Hematopoietic multipotent progenitor cell (in vitro differentiated cells): ENCODE results near the gene SLC5A1. TPM values are rescaled to one million over a fixed set of nuclear protein-coding genes. Genes with fewer than 3 reads are reported as not detected.

Source experiments
- DNase-seq, 3 donors: peaks; one replicate each; pipeline ENCODE4 v3.0.0-alpha.2; 2011 to 2015; ENCODE audit warnings: low read depth in 2 of 3, low spot score in 2 of 3
- total RNA-seq: library from RNA; depleted of rRNA; stranded (reverse); fragments of >200 nt; gene quantifications from one replicate; pipeline ENCODE4 v1.2.3, GENCODE V29; 2012

Gene SLC5A1
- not detected for total RNA-seq

DNA sequence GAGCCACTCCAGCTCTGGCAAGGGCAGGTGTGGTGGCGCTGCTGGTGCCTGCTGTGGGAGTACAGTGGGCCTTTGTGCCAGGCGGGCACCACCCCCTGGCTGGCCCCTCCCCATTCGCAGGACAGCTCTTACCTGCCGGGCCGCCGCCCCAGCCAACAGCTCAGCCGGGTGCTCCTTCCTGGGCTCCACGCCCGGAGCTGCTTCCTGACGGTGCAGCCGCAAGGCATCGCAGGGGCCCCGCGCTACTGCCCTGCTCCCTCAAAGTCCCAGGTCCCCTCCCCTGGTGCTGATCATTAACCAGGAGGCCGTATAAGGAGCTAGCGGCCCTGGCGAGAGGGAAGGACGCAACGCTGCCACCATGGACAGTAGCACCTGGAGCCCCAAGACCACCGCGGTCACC is at the start of gene SLC5A1:
SLC5A1 (plus strand) TSS at position 338 of the 400 bp plus-strand sequence; CDS start at position 359, 21 bp downstream.
- no peak for DNase-seq

DNA sequence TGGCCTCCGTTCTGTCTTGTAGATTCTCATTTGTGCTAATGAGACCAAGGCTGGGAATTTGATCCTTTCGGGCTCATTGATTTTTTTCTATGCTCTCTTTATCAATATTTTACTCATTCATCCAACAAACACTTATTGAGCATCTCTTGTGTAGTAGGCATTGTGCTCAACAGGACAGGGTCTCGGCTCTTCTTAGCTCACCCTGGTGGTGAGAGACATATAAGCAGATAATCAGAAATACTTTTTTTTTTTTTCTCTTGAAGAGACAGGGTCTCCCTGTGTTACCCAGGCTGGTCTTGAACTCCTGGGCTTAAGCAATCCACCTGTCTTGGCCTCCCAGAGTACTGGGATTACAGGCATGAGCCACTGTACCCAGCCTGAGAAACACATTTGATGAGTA is 48.0 kb upstream of the SLC5A1 start:
- no peak for DNase-seq

DNA sequence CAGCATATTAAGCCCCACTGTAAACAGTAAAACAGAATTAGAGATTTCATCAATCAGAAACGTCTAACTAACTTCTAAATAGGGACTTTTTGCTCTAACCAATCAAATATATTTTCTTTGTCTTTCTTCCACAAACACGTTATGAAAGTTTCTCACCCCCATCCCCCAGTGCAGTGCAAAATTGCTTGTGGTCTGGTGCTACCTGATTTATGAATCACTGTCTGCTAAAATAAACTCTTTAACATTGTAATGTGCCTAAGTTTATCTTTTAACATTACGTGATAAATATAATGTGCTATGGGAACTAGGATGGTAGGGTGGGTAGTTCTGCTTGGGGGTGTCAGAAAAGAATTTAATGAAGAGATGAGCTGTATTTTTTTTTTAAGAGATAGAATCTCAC is 47.3 kb upstream of the SLC5A1 start:
- DNase-seq: no peak

DNA sequence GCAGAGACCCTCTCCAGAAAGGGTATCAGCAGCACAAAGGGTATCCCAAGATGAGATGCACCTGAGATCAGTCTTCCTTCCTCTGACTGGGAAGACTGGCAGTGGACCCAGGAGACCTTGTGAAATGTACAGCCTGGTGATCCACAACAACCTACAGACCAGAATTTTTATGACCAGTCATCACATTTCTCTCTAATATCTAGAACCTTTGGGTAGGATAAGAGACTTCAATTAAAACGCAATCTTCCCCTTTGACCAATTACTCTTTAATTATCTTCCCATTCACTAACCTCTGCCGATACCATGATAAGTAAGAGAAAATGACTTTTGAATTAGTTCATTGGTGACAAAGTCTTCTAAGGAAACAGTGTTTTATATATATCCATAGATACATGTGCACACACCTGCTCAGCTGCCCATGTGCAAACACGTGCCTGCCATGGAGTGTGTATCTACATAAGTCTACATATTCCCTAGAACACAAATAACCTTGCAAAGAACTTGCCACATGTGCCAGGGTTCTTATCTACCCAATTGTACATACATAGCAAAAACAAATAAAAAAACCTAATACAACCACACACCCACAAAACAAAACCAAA is 44.2 kb upstream of the SLC5A1 start:
- DNase-seq: no peak

DNA sequence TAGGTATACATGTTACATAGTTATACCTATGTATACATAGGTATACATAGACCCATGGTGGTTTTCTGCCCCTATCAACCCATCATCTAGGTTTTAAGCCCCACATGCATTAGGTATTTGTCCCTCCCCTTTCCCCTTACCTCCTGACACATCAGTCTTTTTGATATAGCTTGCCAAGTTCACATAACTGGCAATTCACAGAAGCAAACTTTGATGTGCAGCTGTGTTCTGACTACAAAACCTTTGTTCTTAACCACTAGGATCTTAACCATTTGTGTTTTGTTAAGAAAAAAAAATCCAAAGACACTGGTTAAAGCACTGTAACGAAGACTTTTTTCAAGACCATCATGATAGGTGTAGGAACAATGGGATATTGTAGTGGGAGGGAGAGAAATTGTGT is 42.9 kb upstream of the SLC5A1 start:
- no peak for DNase-seq

DNA sequence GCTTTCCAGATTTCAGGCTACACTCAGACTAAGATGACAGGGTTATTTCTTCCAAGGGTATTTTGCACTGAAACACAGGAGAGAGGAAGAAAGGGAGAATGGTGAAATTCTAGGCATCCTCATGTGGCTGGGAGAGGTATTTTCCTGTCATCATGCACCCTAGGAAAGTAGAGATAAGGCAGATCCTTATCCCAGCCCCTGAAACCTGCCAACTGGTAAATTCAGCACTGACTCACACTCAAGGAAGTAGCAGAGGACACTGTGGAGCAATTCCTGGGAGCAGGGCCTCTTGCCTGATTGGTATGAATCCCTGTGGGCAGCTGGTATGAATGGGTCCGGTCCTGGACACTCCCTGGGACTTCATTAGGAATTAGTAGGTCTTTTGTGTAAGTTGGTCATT is 37.6 kb upstream of the SLC5A1 start:
- no peak for DNase-seq

DNA sequence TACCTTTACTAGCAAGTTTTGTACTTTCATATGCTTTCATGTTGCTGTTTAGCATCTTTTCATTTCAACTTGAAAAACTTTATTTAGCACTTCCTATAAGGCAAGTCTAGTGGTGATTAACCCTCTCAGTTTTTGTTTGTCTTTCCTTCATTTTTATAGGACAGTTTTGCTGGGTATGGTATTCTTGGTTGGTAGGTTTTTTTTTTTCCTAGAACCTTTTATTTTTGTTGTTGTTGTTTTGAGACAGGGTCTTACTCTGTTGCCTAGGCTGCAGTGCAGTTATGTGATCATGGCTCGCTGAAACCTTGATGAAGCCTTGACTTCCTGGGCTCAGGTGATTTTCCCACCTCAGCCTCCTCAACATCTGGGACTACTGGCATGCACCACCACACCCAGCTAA is 29.9 kb upstream of the SLC5A1 start:
- DNase-seq: no peak

DNA sequence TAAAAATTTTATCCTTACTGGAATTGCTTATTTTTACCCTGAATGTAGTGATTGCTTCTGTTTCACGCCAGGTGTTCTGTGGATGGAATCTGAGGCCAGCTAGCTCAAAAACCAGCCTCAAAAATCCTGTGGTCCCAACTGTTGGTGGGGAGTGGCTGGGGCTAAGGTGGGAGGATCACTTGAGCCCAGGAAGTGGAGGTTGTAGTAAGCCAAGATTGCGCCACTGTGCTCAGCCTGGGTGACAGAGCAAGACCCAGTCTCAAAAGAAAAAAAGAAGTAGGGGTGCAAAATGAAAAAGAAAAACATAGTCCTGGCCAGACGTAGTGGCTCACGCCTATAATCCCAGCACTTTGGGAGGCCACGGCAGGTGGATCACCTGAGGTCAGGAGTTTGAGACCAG is 27.0 kb upstream of the SLC5A1 start:
- no peak for DNase-seq

DNA sequence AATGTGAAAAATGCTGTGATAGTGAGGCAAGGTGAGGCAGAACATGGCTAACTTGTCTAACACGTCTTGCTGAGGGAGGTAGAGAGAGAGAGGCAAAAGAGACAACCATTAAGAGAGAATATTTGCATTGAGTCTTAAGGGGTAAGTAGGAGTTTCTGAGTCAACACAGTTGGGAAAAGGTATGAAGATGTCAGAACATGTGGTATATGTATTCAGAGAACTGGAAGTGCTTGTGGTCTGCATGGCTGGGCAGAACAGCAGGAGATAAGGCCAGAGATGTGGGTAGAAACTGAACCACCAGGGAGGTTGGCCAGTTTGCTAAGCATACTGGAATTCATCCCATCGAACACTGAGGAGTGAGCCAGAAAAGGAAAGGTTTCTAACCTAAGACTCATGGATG is 25.0 kb upstream of the SLC5A1 start:
- DNase-seq: no peak

DNA sequence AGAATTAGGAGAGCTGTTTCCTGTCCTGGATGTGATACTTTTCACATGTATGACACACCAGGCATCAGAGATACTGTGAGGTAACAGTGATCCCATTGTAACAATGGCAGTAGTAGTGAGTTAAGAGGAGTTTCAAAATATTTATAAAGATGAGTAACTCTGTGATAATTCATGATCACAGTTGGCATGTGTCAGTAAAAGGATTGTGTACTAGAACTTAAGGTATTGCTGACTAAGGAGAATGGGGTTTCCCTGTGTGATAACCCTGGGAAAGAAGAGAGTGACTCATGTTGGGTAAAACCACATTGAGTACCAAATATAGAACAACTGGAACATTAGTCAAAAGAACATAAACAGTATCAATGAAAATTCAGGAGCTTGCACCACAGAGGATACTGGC is 22.9 kb upstream of the SLC5A1 start:
- no peak for DNase-seq

DNA sequence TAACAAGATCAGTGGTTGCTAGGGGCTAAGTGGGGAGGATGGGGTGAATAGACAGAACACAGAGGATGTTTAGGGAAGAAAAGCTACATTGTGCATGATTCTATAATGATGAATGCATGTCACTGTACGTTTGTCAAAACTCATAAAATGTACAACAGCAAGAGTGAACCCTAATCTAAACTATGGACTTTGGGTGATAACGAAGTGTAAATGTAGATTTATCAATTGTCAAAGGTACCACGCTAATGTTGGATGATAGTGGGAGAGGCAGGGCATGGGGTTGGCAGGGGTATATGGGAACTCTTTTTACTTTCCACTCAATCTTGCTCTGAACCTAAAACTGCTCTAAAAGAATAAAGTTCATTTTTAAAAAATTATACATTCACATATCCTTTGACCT is 21.3 kb upstream of the SLC5A1 start:
- no peak for DNase-seq

DNA sequence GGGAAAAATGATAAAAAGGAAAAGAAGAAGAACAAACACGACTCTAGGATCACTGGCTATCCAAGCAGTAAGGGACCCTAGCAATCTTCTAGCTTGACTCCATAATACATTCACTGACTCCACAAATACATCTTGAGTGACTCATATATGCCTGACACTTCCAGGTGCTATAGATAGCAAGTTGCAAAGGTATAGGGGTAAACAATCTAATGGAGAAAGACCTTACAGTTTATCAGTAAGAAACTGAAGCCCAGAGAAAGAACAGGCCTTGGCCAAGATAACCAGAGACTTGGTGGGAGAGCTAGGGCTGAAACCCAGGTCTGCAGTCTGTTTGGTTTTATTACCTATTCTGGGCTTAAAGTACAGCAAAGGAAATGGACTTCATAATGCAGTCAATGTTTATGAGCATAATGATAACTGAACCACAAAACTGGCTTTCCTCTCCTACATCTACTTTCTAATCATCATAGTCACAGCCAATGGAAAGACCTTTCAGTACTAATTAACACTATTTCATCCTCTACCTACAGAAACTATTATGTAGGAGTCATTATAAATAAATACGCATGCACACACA is 19.7 kb upstream of the SLC5A1 start:
- no peak for DNase-seq

DNA sequence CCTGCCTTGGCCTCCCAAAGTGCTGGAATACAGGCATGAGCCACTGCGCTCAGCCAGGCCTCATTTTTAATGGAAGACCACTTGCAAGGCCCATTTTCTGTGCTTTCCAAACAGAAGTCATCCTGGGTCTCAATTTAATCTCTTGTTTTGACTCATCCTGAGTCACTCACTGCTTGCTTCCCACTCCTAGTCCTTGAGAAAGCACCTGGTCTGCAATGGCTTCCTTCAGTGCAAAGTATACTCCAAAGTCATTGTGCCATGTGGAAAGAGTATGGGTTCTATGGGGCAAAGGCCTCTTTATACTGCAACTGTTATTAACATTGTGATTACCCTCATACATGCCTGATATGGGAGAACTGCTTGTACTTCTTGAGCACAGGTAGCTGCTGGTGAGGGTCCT is 18.3 kb upstream of the SLC5A1 start:
- no peak for DNase-seq

DNA sequence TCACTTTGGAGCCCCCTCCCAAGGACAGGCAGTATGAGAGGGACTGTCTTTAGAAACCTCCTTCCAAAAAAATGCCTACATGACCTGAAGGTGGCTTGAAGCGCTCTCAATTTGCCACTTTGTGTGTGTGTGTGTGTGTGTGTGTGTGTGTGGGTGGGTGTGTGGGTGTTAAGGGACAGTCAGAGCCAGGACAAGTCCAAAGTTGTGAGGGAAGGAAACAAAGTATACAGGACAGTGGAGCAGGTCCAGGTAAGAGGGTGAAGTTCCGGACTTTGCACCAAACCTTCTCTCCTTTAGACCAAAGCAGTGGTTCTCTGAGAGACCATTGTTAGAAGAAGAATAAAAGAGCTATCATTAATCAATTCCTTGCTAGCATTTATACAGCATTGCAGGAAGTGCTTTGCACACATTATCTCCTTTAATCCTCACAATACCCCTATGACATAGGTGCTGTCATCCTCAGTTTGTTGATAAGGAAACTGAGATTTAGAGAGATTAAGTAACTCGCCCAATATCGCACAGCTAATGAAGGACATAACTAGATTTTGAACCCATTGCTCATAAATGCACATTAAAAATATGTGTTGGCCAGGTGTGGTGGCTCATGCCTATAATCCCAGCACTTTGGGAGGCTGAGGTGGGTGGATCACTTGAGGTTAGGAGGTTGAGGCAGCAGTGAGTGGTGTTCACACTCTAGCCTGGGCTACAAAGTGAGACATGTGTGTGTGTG is 12.4 kb upstream of the SLC5A1 start:
- no peak for DNase-seq

DNA sequence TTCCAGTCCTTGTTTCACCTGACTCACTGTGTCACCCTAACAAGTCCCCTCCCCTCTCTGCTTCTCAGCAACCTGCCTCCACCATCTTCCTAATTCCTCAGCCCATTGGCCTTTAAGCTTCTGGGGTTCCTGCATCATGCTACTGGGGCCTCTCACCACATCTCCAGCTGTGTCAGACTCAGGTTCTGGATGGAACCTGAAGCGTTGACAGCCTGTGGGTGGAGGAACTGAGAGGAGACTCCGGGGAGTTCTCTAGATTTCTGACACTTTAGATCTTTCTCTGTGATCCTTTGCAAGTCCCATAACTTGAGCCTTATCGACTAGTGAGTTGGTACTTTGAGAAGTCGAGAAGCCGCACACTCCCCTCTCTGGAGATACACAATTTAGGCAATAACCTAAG is 11.6 kb upstream of the SLC5A1 start:
- DNase-seq: no peak

DNA sequence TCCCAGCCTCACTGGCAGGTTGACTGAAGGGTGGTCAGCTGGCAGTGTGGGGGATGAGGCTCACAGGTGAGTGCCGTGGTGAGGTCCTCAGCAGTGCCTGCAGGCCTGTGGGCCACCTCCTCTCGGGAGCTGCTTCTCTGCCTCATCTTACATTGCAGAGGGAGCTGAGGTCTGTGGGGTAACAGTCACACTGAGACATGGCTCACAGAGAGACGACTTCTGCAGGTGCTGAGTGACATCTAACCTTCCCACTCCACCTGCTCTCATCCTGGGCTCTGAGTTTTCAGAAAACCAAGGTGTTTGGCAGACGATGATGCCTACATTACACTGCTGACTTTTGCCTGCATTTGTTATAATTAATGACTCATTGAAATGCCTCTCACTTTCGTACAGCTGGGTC is 8.8 kb upstream of the SLC5A1 start:
- no peak for DNase-seq

DNA sequence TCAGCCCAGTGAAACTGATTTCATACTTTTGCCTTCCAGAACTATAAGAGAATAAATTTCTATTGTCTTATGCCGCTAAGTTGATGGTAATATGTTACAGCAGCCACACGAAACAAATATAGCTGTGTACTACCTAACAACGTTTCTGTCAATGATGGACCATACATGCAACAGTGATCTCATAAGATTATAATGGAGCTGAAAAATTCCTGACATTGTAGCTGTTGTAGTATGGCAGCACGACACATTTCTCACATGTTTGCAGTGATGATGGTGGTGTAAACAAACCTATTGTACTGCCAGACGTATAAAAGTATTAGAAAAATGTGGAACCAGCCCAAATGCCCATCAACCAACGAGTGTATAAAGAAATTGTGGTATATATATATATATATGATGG is 5.8 kb upstream of the SLC5A1 start:
- no peak for DNase-seq

DNA sequence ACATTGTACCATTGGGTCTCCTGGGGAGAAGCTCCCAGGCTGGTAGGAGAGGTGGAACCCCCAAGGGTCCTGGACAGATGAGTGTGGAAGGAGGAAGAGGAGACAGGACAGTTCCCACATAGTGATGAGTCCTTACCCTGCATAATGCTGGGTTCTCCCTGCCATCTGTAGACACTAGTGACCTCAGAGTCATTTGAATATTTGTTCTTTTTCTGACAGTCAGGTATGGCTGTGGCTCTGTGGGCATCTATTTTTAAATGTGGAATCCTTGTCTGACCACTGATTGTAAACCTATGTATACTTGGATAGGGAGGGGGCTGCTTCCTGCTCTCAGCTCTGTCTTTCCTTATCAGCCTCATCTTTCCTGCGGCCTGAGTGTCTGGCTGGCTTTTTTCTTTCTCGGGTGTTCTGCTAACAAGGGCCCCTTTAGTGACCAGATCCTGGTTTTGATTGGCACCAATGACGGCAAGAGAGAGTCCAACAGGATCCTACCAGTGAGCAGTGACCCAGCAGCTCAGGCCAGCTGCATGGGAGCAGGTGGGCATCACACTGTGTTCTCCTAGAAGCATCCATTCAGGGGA is 2.6 kb upstream of the SLC5A1 start:
- DNase-seq: no peak

DNA sequence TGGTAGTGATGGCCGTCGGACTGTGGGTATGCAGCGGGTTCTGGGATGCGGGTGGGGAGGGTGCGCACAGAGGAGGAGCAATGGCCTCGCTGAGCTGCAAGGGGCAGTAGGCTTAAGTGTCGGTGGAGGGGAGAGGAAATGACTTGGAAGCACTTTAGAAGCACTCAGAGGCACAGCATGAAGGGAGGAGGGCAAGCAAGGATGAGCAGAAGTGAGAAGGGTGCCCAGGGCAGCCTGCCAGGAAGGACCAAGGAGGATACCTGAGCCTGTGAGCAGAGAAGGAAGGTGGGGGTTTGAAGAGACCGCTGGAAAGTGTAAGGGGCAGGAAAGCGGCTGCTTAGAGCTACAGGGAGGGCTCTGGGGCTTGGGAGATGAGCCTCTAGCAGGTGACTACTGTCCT is 330 bp downstream of the SLC5A1 start:
- no peak for DNase-seq

DNA sequence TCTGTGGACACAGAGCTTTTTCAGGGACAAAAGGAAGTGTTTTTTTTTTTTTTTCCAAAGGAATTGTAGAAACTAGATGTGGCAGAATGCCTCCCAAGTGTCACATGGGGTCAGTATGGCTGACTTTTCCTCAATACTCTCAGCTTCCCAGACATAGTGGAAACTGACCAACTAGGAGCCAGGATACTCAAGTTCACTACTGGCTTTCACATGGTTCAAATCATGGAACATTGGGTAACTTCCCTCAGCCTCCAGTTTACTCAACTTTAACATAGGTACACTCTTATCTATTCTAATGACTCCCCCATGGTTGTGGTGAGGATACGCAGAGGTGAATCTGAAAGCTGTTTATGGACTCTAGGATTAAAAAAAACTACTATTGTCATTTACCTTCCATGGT is 1.4 kb downstream of the SLC5A1 start:
- no peak for DNase-seq

DNA sequence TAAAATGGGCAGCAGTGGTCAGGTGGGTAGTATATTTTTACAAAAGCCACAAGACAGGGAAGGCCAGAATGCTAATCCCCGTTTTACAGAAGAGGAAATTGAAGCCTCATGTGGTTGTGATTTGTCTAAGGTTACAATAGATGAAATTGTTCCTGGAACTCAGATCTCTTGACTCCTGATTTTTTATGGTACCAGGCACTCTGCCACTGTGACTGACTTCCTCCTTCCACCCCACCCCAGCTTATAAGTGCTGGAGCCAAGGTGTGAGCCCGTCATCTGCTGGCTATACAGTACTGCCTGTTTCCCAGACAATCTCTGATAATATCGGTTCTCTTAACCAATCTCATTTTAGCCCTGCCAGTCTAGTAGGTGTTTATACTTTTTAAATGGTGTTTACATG is 1.9 kb downstream of the SLC5A1 start:
- no peak for DNase-seq

DNA sequence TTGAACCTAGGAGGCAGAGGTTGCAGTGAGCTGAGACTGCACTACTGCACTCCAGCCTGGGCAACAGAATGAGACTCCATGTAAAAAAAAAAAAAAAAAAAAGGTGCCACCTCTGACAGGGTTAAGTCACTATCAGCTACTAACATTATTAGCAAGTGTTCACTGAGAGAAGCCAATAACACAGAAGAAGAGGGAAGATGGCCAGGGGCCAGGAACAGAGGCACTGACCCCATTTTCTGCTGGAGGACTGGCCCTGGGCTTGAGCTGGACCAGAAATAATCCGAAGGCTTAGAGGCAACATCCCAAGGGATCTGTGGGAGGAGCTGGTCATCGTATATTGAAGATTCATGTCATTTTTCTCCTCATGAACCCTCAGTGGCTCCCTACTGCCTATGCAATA is 5.0 kb downstream of the SLC5A1 start:
- no peak for DNase-seq
